Choroid plexus epithelial cell (primary cell): ENCODE results near the gene PPT1.

Source experiments
- DNase-seq: peaks from one replicate; pipeline ENCODE4 v3.0.0-alpha.2; 2010; ENCODE audit warnings: low read depth
- H3K4me3 ChIP-seq: 2 replicates; pipeline ENCODE4 v1.5.1; 2011; ENCODE audit warnings: low read depth, mild to moderate bottlenecking, control low read depth, low read length, moderate library complexity
- CTCF ChIP-seq: conservative IDR thresholded peaks from 2 replicates; pipeline ENCODE4 v1.5.1; 2011; ENCODE audit warnings: low read depth, mild to moderate bottlenecking, control low read depth, inconsistent platforms, low read length, moderate library complexity

PPT1 gene

GRCh38 chr1:40030528-40031135 is 66.4 kb downstream of the PPT1 start:
- TF ChIP-seq CTCF: no peak
- DNase-seq: peak; percentile 46
- H3K4me3 ChIP-seq: no peak overlapping the region

- no peak overlapping the region for H3K4me3 ChIP-seq
- DNase-seq: no peak
- TF ChIP-seq CTCF: no peak
Observed at GRCh38 chr1:40029608-40030007, 67.4 kb downstream of the PPT1 start.

- no peak overlapping the region for H3K4me3 ChIP-seq
- DNase-seq: no peak
- no peak for TF ChIP-seq CTCF
Observed at GRCh38 chr1:40027647-40028046, 69.4 kb downstream of the PPT1 start.

GRCh38 chr1:40024671-40025070 is 72.4 kb downstream of the PPT1 start:
- H3K4me3 ChIP-seq: no peak overlapping the region
- no peak for DNase-seq
- TF ChIP-seq CTCF: no peak

- no peak for DNase-seq
- no peak for TF ChIP-seq CTCF
Observed at GRCh38 chr1:40023379-40023944, 73.6 kb downstream of the PPT1 start.

More at GRCh38 chr1:40023379-40023944, 73.6 kb downstream of the PPT1 start:
- no peak overlapping the region for H3K4me3 ChIP-seq
